ENCODE data around the gene NUDT9.

- TF ChIP-seq REST (IDR thresholded peaks at IDR 0.05; ENCODE audit: insufficient read depth in 1 of 2, low read depth in 2 of 2, low read length in 2 of 2) (no peak), SIN3A (IDR thresholded peaks at IDR 0.05; ENCODE audit: borderline replicate concordance, insufficient read depth, low read length) (no peak), POLR2AphosphoS5 (IDR thresholded peaks at IDR 0.05; ENCODE audit: low read depth, low read length) (no peak)
Observed at GRCh38 chr4:87428979-87429378, 6.6 kb downstream of the NUDT9 start.
